ENCODE results near the gene ZFP36L2.

Gene ZFP36L2

GRCh38 chr2:43186321-43186678 is 40.1 kb downstream of the ZFP36L2 start:
- no peak for TF ChIP-seq CTCF (IDR thresholded peaks at IDR 0.05)
- DNase-seq (ENCODE audit: low spot score) = no peak
- Histone ChIP-seq H3K4me3 (no peak overlapping the region), H3K27ac (peak overlapping the region in 1 of 2 donors; percentile 56)

- no peak overlapping the region for H3K27ac ChIP-seq
Observed at GRCh38 chr2:43185146-43185545, 41.3 kb downstream of the ZFP36L2 start.

GRCh38 chr2:43184339-43184895 is 42.0 kb downstream of the ZFP36L2 start:
- no peak overlapping the region for H3K4me3 ChIP-seq
- no peak for DNase-seq (ENCODE audit: low spot score)
- no peak overlapping the region for H3K27ac ChIP-seq
- TF ChIP-seq CTCF (IDR thresholded peaks at IDR 0.05) = no peak

More at GRCh38 chr2:43185146-43185545, 41.3 kb downstream of the ZFP36L2 start:
- TF ChIP-seq CTCF (IDR thresholded peaks at IDR 0.05) = no peak
- DNase-seq (ENCODE audit: low spot score) = no peak
- no peak overlapping the region for H3K4me3 ChIP-seq

GRCh38 chr2:43183743-43184142 is 42.7 kb downstream of the ZFP36L2 start:
- Histone ChIP-seq H3K4me3 (no peak overlapping the region), H3K27ac (no peak overlapping the region)
- no peak for TF ChIP-seq CTCF (IDR thresholded peaks at IDR 0.05)
- DNase-seq (ENCODE audit: low spot score) = no peak

GRCh38 chr2:43180897-43181296 is 45.5 kb downstream of the ZFP36L2 start:
- Histone ChIP-seq H3K27ac (no peak overlapping the region), H3K4me3 (no peak overlapping the region)
- DNase-seq (ENCODE audit: low spot score) = no peak
- no peak for TF ChIP-seq CTCF (IDR thresholded peaks at IDR 0.05)

- Histone ChIP-seq H3K4me3 (no peak overlapping the region), H3K27ac (no peak overlapping the region)
- no peak for DNase-seq (ENCODE audit: low spot score)
- TF ChIP-seq CTCF (IDR thresholded peaks at IDR 0.05) = no peak
Observed at GRCh38 chr2:43179942-43180341, 46.5 kb downstream of the ZFP36L2 start.

All from coronary artery (tissue), 2 donors.